Cerebellar nuclear complex (tissue), 1 donor: ENCODE measurements around the gene FAM107B.

ENCODE experiments used
- DNase-seq, 2 experiments: peaks; one replicate each; lab custom pipeline; 2025; lab: John Stamatoyannopoulos, UW

Gene FAM107B

GRCh38 chr10:14578060-14578952 is 196.4 kb downstream of the FAM107B start:
- no peak for DNase-seq

- DNase-seq: no peak
Observed at GRCh38 chr10:14574885-14575284, 199.8 kb downstream of the FAM107B start.

- no peak for DNase-seq
Observed at GRCh38 chr10:14574291-14574690, 200.4 kb downstream of the FAM107B start.

GRCh38 chr10:14573666-14574261 is 200.9 kb downstream of the FAM107B start:
- DNase-seq: no peak

GRCh38 chr10:14572811-14573210 is 201.9 kb downstream of the FAM107B start:
- DNase-seq: no peak

GRCh38 chr10:14571866-14572507 is 202.7 kb downstream of the FAM107B start:
- DNase-seq: no peak

GRCh38 chr10:14570800-14571199 is 203.9 kb downstream of the FAM107B start:
- no peak for DNase-seq

GRCh38 chr10:14569274-14570060 is 205.2 kb downstream of the FAM107B start:
- DNase-seq: no peak

GRCh38 chr10:14567421-14567820 is 207.3 kb downstream of the FAM107B start:
- no peak for DNase-seq

GRCh38 chr10:14566498-14566897 is 208.2 kb downstream of the FAM107B start:
- no peak for DNase-seq

GRCh38 chr10:14565199-14565598 is 209.5 kb downstream of the FAM107B start:
- DNase-seq: no peak

GRCh38 chr10:14564268-14564744 is 210.4 kb downstream of the FAM107B start:
- no peak for DNase-seq

GRCh38 chr10:14563359-14563940 is 211.2 kb downstream of the FAM107B start:
- no peak for DNase-seq

- no peak for DNase-seq
Observed at GRCh38 chr10:14563076-14563336, 211.7 kb downstream of the FAM107B start.

GRCh38 chr10:14562218-14563075 is 212.2 kb downstream of the FAM107B start:
- DNase-seq: no peak

- no peak for DNase-seq
Observed at GRCh38 chr10:14560791-14561765, 213.6 kb downstream of the FAM107B start.

- no peak for DNase-seq
Observed at GRCh38 chr10:14560274-14560673, 214.4 kb downstream of the FAM107B start.

GRCh38 chr10:14558025-14558424 is 216.7 kb downstream of the FAM107B start:
- no peak for DNase-seq

GRCh38 chr10:14557567-14557966 is 217.1 kb downstream of the FAM107B start:
- DNase-seq: no peak
